Thoracic aorta endothelial cell (primary cell): ENCODE measurements around the gene DRC1. TPM values are rescaled to one million over a fixed set of nuclear protein-coding genes. Genes with fewer than 3 reads are reported as not detected.

Experiments
- total RNA-seq: library from RNA; depleted of rRNA; stranded (reverse); fragments of >200 nt; gene quantifications from 2 replicates; pipeline ENCODE4 v1.2.3, GENCODE V29; 2012

The DRC1 gene
- total RNA-seq: not detected in 2 replicates

GRCh38 chr2:26401739-26402541 is at the start of gene DRC1:
TSS of gene DRC1 (plus strand) at chr2:26401920. CDS start at chr2:26401990, 70 bp downstream.

GRCh38 chr2:26477911-26478253 is 76.2 kb downstream of the DRC1 start, which contains the start of gene OTOF:
TSS of gene OTOF (minus strand) at chr2:26478124.

Other genes starting within 250 kb of the DRC1 start
- 1.1 TPM in 2 replicates for gene GAREM2, start 228.8 kb upstream of the DRC1 start, total RNA-seq
- 182 and 188 TPM in 2 replicates for gene HADHA, start 157.3 kb upstream of the DRC1 start, total RNA-seq
- gene HADHB, start 157.0 kb upstream of the DRC1 start, total RNA-seq: 110 and 112 TPM in 2 replicates
- gene SELENOI, start 55.8 kb upstream of the DRC1 start, total RNA-seq: 30.3 and 33.1 TPM in 2 replicates
- 0.14 and 1.1 TPM in 2 replicates for gene ADGRF3, start 55.1 kb upstream of the DRC1 start, total RNA-seq
- gene OTOF, start 76.2 kb downstream of the DRC1 start, total RNA-seq: under 0.01 and 0.14 TPM in 2 replicates
- not detected in 2 replicates for gene CIB4, start 239.4 kb downstream of the DRC1 start, total RNA-seq